ENCODE measurements around the gene TLR8.

Gene TLR8

GRCh38 chrX:12970691-12971202, 64.3 kb downstream of the TLR8 start:
- DNase-seq: peak; percentile 45 to 60

DNA sequence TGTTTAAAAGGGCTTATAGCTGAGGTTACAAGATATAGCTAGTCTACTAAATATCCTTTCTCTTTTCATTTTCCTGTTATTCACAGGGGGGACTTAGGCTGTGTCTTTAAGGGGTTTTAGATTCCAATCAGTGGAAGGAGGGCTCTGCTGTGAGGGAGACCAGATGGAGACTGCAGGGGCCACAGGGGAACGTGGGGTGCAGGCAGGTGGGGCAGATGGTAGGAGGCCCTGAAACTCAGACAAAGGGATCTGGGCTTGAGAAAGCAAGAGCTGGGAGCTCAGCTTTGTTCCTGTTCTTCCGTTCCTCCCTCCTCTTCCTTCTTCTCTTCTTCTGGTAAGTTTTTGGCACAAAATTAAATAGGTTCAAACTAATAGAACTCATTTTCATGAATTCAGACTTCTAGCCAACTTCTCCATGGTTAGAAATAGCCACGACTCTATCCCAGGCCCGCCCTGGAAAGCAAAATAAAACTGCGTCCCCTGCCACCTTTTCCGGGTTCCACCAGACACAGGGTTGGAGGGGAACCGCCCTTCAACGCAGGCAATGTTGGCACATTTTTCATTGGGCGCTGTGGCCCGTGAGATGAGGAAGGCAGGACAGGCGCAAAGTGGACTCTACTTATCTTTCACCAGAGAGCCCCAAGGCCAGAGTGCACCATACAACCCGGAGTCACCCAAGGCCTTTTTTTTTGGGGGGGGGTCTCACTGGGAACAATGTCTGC, 65.0 kb downstream of the TLR8 start:
- DNase-seq: no peak

- DNase-seq: peak; percentile 11 to 32
These were observed 65.8 kb downstream of the TLR8 start for GRCh38 chrX:12972243-12972642.
